ENCODE data around the gene DMD.

Gene DMD

DNA sequence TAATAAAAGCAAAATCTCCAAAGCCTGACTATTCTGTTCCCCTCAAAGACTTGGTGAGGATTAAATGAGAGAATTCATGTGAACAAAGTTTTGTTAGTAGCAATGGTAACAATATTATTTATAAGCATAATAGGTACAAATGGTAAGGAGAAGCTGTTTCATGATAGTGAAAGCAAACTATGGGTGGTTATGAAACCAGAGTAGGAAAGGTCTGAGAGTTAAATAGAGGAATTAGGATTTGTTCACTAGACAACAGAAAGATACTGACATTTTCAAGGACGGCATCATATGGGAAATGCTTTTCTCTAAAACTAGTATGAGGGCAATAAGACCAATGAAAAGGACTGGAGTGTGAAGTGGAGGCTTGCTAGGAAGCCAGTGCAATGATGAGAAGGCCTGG, 2010.9 kb downstream of the DMD start:
- DNase-seq, result no peak

DNA sequence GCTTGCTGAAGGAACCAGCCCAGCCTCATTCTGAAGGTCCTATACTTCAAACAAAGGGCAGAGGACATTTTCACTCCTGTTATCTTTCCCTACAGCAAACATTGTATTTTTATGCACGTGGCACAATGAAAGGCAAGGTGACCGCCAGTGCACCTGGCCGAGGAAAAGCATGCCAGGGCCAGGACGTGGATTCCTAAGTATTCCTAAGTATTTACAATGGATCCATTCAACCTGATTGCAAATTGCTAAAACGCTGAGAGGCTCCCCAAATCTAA, 2011.6 kb downstream of the DMD start:
- DNase-seq, result no peak

GRCh38 chrX:31199056-31199839, 2012.1 kb downstream of the DMD start:
- DNase-seq, result no peak

DNA sequence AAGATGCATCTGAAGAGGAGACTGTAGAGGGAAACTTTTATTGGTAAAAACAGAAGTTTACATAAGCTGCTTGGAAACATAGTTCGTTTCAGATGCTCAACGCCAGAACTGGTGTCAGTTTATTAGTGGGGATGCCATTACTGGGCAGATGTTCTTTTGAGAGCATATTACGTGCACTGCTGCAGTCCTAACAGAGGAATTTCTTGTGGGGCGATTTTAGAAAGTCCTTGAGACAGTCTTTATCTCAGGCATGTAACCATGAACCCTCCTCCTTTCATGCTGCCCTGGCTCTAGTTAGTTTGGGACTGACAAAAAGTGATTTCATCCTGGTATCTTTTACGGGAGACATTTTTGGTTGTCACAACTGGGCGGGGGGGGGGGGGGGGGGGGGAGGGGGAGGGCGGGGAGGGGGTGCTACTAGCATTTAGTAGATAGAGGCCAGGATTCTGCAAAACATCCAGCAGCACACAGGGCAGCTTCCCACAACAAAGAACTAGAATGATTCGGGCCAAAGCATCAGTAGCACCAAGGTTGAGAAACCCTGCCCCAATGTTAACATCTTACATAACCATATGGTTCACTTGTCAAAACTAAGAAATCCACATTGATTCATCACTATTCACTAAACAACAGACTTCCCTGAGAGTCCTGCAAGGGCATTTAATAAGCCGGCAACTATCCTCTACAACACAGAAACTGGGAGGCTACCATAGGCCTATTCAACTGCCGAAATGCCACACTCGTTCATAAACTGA, 2021.0 kb downstream of the DMD start:
- no peak for DNase-seq

- no peak for DNase-seq
These were observed 2024.5 kb downstream of the DMD start for GRCh38 chrX:31186693-31187338.

DNA sequence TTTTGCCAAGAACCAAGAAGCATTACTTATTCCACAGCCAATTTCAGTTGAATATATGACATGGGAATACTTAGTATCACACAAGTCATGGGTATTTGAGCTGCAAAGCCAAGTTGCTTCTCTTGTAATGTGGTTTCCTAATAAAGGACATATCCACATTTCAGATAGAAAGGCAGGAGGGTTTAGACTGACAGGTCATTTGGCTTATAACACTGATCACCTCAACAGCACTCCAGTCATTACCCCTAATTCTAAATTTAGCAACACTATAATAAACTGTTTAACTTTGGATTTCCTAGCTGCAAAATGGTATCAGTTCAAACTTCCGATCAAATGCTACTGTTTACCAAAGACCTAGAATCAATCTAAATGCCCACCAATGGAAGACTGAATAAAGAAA, 2025.5 kb downstream of the DMD start:
- DNase-seq, result no peak

- no peak for DNase-seq
These were observed 2029.9 kb downstream of the DMD start for GRCh38 chrX:31181377-31182000.

DNA sequence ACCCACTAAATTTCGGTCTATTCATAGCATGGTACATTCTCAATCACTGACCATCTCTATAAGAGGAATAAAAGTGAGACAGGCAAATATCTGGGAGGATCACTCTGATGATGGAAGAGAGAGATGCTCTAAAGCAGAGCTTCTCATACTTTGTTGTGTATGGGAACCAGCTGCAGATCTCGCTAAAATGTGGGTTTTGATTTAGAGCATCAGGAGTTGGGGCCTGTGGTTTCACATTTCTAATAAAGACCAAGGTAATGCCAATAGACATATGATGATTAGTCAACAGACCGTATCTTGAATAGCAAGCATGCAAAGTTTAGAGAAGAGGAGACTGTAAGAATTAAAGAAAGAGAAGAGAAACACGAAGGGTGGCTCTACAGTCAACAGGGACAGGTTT, 2032.1 kb downstream of the DMD start:
- no peak for DNase-seq

DNA sequence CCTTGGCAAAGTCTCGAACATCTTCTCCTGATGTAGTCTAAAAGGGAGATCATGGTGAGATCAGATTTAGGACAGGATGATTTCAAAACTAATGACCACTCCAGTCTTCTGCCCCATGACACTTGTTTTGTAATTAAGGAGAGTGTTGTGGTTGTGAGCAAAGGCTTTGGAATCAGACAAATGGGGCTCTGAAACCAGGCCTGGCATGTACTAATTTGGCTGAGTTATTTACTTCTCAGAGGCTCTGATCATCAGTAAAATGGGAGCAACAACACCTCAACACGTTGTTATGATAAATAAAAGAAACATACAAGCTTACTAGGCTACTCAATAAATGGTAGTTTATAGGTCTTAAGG, 2032.6 kb downstream of the DMD start:
- DNase-seq, result no peak

DNA sequence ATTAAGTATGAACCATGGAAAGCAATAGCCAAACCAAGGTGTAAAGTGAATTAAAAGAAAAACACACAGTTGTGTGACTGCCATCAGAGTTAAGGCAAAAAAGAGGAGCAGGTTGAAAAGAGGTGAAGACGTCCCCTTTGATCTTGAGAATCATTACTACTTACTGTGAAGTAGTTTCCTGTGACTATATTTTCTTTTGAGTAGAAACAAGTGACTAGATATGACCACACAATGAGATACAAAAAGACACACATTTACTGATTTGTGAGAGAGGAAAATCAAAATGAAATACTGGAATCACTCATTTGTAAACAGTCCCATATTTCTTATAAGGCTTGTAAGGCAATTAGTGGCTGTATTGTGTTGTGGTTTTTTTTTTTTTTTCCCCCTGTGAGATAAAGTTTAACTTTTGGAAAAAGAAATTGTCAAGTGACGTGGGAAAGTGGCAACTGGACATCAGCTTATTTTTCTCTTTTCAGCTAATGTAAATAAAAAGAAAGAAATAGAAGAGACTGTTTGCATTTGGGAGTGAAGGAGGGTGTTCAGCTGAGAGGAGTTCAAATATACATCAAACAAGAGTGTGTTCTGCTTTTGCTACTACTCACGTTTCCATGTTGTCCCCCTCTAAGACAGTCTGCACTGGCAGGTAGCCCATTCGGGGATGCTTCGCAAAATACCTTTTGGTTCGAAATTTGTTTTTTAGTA, 2033.1 kb downstream of the DMD start:
- no peak for DNase-seq

- no peak for DNase-seq
These were observed 2040.6 kb downstream of the DMD start for GRCh38 chrX:31170792-31171191.

DNA sequence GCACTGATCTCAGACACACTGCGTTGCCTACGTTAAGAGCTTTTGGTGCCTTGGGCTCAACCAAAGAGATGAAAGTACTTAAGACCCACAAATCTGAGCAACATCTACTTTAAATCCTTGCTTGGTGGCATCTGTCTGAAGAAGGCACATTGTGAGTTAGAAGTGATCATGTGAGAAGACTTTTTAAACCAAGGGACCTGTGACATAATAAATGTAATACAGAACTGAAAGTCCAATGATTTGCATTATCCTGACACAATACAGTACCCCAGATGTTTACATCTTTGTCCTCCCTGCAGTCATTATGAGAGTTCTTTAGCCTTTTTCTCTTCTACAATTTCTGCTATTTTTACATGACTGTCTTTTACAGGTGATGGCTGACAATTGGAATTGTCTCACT, 2042.8 kb downstream of the DMD start:
- DNase-seq, result no peak

- DNase-seq, result no peak
These were observed 2044.5 kb downstream of the DMD start for GRCh38 chrX:31166832-31167231.

- DNase-seq, result no peak
These were observed 2044.9 kb downstream of the DMD start for GRCh38 chrX:31166416-31166815.

- DNase-seq, result no peak
These were observed 2045.9 kb downstream of the DMD start for GRCh38 chrX:31165241-31166035.

DNA sequence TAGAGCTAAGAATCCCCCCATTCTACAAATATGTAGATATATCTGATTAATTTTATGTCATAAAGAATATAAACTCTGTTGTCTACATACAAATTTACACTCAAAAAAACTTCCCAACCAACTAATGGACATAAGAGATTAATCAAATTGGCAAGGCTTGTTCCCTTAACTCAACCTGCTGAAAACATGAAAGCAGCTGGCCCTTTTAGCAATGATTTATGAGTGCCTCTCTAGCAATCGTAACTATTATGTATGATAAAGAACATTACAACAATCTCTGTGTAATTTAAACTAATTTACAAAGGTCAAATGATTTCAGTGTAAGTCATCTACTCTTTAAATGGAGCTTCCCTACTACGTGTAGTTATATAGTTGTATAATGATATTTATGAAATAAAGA, 2056.4 kb downstream of the DMD start:
- peak; percentile 2 to 14 for DNase-seq

- no peak for DNase-seq
These were observed 2057.8 kb downstream of the DMD start for GRCh38 chrX:31153475-31154047.

DNA sequence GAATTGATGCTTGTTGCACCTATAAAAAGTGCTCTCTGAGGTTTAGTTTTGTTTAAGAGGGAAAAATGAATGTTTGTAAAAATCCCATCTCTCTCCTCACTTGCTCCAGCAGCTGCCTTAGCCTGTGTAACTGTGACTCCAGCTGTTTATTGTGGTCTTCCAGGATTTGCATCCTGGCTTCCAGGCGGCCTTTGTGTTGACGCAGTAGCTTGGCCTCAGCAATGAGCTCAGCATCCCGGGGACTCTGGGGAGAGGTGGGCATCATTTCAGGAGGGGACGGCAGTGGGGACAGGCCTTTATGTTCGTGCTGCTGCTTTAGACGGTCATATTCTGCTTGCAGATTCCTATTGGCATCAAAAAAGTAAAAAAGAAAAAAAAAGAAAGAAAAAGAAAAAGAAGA, 2064.2 kb downstream of the DMD start:
- DNase-seq, result no peak

DNA sequence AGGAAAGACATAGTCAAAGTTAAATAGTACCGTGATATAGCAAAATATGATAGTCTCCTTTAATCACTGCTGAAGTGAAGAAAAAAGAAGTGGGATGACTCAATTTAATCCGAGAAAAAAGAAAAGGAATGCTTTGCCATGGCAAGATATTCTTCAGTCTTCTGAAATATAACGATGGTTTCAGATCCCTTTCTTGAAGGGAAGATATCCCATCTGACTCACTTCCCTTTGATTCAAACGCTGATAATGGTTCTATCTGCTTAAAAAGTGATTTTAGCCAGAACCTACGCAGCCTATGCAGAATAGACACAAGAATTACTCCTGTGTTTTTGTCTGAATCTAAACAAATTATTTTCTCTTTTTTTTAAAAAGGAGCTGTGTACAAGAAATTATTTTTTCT, 2071.4 kb downstream of the DMD start:
- no peak for DNase-seq

- DNase-seq, result no peak
These were observed 2073.2 kb downstream of the DMD start for GRCh38 chrX:31138124-31138523.

DNA sequence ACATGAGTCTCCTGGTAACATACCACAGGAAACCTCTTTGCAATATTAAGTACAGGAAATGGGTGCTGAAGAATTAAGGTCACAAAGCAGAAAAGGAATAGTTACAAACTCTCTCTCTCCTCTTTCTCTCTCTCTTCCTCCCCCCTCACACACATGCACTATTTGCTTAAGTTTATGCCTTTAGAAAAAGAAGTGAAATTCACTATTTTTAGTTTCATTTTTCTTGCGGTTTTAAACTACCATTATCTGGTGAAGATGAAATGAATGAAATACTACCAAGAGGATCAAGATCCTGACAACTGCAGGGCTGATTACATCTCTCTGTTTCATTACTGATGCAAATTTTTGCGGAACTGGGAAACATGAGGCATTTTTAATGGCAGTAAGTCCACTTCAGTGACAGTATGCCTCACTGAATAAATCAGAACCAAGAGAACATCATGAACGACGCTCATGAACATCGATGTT, 2075.2 kb downstream of the DMD start:
- DNase-seq, result no peak

- no peak for DNase-seq
These were observed 2078.5 kb downstream of the DMD start for GRCh38 chrX:31132821-31133241.
